ENCODE results near the gene FSTL1.

GRCh38 chr3:120410541-120410940 lies 40.3 kb downstream of the FSTL1 start:
- TF ChIP-seq CTCF (IDR thresholded peaks at IDR 0.05) (no peak), ZFX (IDR thresholded peaks at IDR 0.05; ENCODE audit: borderline replicate concordance) (no peak)

Data from 22Rv1 (cell line).